Measurements from ENCODE around the gene YRDC.
"Not testable (repeated sequence)": the region's sequence is repeated elsewhere in the genome, so short reads cannot be mapped to it uniquely, and the experiment has no call there.

The YRDC gene

DNA sequence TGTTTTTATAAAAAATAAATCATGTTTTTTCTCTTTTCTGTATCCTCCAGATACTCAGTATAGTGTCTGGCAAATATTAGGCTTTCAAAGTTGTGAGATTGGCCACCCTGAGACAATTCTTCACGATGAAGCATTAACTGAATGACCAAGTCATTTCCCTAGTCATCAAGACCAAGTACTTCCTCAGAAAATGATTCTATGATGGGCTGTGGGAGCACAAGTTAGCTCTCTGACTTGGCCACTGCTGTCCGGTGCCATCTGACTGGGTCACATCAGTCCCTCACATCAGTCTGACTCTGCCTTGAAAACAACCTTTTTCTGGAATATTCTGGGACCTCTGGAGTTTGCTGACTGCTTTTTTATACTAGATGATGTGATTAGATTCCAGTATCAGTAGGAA lies 13.5 kb upstream of the YRDC start:
- DNase-seq (ENCODE audit: low spot score) = no peak

DNA sequence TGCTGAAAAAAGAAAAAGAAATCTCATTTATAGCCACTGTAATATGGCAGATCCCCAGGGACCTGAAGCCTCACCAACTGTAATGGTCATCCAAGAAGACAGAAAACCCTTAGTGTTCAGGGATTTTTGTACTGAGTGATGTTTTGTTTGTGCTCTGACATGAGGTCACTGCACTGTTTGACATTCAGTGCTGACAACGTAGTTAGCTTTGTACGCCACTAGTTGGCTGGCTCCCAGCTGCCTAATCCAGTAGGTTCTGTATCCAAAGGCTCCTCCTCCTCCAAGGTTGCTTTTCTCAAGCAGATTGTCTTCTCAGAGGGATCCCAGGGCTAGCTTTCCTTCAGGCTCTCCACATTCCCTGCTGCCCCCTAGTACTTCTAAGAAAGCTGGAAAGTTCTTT lies 9.5 kb upstream of the YRDC start:
- peak; percentile 42 for DNase-seq (ENCODE audit: low spot score)

DNA sequence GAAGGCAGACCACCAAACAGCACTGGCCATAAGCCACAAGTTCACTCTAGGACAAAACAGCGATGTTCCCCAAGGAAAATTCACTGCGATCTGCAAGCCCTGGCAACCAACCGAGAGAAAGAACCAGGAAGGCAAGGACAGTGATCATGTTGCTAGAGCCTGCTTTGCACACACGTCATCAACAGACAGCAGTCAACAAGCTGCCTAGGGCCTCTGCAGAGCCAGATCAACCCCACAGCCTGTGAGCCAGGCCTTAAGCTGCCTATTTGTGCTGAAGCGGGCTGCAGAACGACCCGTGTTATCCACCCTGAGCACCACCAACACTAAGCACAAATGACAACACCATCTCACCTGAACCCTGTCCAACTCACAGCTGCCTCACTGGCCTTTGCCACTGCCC lies 6.2 kb upstream of the YRDC start:
- DNase-seq (ENCODE audit: low spot score) = no peak

DNA sequence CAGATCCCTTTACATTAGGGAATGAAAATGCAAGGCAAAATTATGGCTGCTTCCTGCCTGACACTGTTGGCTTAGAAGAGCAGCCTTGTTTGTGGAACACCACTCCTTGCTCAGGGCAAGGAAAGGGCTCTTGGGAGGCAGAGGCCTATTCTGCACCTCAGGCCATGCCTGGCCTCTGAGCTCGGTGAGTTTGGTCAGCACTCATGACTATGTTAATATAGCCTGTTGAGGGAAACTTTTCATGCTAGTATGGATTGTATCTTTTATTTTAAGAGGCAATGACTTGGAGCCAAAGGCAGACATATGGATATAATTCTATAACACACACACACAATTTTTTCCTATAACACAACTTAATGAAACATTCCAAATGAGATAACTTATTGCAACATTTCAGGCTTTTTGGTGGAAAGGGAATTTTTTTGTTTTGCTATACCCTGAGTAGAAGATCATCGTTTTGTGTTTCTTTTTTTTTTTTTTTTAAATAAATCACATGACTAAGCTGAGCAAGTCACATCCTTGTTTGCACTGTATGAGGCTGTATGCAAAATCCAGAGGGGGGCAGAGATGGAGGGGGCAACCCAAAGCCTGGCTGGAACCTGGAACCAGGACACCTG lies 5.6 kb upstream of the YRDC start:
- no peak for DNase-seq (ENCODE audit: low spot score)

DNA sequence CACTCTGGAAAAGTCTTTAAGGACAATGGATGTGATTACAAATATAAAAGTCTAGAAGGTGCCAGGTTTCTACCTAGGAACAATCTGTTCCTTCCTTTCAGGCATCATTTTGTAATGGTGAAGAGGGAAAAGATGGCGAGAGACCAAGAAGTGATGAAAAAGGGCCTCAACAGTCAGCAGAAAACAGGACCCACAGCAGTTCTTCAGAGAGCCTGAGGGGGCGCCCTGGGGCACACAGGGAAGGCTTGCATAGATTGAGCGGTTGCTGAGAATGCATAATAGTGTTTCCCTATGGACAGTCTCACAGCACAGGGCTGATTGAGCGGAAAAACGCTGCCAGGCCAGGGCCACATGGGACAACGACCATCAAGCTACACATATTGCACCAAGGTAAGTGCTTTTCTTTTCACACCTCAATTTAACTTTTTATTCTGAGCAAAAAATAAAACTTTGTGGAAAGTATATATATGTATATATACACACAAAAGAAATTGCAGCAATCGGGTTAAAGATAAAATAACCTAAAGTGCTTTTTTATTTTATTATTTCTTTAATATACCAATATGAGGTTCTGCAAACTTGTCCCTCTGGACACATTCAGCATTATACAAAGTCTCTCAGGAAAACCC lies 3.1 kb upstream of the YRDC start:
- peak; percentile 54 for DNase-seq (ENCODE audit: low spot score)

DNA sequence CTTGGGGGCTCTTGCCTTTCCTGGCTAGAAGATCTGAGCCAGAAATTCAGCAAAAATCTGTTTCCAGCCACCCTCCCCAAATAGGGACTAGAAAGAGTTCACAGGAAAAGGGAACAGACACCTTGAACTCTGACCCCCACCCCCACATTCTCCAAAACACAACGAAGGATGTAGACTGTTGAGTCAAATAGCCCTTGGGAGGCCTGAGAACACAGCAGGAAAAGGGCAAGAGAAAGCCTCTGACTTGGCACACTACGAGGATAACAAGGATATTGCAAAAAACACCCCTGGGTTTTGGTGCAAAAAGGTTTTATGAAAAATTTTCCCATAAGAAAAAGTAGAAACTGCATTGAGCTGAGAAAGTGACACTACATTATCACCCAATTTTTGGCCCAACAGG lies 1.9 kb upstream of the YRDC start:
- DNase-seq (ENCODE audit: low spot score) = no peak

DNA sequence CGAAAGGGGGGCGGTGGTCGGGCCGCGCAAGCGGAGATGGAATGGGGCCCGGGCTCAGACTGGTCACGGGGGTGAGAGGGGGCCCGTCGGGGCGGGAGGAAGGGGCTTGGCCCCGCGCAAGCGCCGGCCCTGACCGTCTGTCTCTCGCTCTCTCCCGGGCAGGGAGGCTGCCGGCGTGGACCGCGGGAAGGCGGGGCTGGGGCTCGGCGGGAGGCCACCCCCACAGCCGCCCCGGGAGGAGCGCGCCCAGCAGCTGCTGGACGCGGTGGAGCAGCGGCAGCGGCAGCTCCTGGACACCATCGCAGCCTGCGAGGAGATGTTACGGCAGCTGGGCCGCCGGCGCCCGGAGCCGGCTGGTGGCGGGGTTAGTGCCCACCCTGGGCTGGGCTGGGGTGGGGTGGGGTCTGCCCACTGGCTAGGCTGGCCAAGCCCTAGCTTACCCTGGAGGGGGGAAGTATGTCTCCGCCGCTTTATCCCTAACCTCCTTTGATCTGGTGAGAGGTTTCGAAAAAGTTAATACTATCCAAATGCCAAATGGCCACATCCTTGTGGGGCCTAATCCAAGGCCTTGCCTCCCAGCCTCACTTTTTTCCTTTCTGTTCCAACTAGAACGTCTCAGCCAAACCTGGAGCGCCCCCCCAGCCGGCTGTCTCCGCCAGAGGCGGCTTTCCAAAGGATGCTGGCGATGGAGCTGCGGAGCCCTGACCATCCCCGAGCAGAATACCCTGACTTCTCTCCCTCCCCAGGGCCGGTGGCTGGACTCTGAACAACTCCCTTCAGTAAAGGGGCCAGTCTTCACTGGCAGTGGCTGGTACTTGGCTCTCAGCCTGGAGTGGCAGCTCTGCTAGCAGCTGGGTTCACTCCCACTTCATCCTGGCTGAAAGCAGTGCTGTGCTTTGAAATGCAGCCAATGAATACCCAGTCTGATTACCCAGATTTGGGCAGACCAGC lies 636 bp upstream of the YRDC start:
- peak; percentile 42 for DNase-seq (ENCODE audit: low spot score)

DNA sequence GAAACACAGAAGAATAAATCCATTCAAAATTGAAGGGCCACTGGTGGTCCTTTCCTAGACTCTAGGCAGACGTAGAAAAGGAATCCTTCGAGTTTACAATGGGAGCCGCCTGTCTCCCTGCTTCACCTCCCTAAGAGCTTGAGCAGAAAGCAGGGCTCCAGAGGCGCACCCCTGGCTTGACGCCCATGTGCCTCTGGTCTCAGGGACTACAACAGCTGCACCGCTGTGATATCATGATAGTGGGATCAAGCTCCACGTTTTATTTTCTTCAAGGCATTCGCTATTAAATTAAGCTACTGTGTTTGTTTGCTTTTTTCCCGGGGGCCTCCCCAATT lies 821 bp downstream of the YRDC start:
- DNase-seq (ENCODE audit: low spot score) = no peak

DNA sequence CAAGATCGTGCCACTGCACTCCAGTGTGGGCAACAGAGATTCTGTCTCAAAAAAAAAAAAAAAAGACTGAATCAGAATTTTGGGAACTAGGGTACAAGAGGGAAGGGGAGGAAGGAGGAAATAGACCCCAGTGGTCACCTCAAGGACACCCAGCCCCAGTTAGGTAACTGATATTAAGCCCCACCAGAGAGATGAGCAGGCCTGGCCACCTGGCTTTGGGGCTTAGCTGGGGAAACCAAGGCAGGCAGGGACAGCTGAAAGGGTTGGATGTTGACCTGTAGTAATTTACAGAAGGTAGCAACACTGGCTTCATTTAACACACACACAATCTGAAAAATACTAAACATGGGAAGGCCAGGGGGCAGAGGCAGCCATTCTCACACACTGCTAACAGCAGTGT lies 5.6 kb downstream of the YRDC start:
- no peak for DNase-seq (ENCODE audit: low spot score)

DNA sequence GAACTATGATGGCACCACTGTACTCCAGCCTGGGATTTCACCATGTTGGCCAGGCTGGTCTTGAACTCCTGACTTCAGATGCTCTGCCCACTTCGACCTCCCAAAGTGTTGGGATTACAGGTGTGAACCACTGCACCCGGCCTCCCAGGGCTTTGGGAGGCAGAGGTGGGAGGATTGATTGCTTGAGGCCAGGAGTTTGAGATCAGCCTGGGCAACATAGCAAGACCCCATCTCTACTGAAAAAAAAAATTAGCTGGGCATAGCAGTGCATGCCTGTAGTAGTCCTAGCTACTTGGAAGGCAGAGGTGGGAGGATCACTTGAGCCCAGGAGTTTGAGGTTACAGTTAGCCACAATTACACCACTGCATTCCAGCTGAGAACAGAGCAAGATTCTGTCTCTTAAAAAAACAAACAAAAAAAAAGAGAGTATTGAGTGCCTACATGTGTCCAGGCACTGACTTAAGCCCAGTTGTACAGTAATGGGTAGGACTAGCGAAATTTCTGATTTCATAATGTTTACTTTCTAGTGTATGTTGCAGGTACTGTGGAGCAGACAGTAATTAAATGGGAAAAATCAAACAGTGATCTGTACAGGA lies 10.2 kb downstream of the YRDC start:
- no peak for DNase-seq (ENCODE audit: low spot score)

DNA sequence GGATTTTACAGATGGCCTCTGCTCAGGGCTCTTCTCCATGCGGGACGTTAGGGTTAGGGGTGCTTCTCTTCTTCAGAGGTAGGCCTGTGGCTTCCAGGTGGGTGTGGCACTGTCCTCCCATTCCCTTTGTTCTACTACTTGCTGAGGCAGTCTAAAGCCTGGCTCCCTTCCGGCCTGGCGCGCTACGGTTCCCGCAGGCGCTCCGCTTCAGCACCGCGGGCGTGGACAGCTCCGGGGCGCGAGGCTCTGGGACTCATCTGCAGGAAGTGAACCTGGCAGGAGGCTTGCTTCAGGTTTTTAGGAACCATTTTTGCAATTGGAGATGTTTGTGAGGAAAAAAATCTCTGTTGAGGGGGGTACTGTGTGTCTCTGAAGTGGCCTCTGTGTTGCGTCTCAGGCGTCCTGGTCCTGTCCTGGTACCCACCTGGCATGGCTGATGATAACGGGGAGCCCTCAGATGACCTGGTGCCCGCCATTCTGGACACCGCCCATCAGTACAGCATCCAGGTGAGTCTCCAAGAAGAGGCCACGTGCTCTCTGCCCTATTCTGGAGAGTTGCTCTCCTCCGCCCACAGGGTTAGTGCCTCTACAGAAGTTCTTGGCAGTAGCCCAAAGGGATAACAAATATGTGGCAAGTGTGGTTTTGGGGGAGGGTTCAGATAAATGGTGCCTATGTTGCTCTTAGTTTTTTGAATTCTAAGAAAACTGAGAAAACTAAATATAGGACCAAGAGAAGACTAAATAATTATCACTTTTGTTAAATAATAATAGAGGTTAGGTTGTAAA lies 12.5 kb downstream of the YRDC start:
- DNase-seq (ENCODE audit: low spot score) = no peak

DNA sequence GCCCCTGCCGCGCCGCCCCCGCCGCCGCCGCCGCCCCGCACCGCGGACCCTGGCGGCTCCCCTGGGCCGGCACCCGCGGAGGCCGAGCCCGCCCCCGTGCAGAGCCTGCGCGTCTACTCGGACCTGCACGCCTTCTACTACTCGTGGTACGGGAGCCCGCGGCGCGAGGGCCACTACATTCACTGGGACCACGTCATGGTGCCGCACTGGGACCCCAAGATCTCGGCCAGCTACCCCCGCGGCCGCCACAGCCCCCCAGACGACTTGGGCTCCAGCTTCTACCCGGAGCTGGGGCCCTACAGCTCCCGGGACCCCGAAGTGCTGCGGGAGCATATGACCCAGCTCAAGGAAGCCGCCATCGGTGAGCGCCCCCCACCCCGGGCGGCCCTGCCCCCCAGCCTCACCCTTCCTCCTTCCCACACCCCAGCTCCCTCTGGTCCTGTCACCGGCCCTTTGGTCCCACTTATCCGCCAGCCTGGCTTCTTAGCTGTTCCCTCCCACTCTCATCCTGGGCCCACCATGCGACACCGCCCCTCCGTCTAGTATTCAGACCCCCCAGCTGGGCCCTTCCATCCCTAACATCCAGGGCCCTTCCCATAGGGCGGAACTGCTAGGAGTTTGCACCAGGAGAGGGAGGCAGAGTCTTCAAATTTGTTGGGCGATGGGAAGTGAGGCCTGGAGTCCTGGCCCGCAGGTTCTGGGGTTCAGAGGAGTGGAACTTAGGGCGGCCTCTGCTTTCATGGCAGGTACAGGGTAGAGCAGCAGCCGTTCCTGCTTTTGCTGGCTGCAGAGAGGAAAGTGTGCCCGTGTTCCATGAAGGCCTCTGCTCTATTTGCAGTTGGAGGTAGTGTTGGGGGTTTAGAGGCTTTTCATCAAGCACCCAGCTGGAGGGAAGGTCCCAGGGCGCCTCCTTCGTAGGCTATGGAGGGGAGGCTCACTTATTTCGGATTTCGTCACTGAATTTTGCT lies 13.4 kb downstream of the YRDC start:
- DNase-seq (ENCODE audit: low spot score) = no peak

DNA sequence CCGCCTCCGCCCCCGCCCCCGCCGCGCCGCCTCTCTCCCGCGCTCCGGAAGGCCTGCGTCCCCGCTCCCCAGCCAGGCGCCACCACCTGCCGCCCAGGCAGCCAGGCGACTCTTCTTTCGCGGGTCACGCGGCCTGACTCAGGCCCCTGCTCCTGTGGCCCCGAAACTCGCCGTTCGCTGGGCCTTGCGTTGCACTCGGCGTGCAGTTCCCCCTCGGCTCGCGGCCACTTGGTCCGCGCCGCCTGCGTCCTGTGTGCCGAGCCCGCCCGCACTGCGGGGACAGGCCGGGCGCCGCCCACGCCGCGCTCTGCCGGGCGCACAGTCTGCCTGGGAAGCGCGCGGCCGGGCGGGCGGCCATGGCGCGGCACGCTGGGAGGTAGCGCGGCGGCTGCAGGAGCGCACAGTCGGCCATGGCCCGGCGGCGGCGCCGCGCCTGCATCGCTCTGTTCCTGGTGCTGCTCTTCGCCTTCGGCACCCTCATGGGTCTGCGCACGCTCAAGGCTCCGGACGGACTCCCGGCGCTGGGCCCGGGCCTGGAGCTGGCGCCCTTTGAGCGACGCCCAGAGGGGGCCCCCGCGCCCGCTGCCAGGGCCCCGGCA lies 14.1 kb downstream of the YRDC start, which contains the start of gene MANEAL:
Gene MANEAL, plus strand, starts transcription at position 75 of the 599 bp plus-strand sequence. Its CDS starts 336 bp downstream, at position 411.
- no peak for DNase-seq (ENCODE audit: low spot score)

DNA sequence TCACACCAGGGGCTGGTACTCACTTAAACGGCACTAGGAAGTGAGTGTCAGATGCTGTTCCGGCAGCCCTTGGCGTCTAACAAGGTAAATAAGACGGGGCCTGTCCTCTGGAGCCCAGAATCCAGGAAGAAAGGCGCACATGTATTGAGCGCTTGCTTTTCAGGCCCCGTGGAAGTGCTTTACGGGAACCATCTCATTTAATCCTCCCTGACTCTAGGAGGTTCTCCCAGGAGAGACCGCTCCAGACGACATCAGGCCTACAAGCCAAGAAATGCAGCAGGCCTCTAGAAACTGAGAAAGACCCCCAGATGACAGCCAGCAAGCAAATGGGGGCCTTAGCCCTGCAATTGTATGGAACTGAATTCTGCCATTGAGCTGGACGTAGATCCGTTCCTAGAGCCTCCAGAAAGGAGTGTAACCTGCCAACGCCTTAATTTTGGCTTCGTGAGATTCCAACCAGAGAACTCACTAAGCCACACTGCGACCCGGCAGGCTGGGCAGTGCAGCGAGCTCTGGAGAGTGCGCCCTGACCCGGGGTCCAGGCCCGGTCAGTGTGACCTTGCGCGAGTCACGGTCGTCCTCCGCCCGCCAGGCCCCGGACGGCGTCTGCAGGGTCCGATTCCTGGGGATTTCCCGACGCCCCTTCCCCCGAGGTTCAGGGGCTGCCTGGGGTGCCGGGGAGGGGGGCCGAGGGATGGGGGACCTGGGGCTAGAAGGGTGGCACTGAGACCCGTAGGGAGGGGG lies 14.9 kb downstream of the YRDC start:
- DNase-seq (ENCODE audit: low spot score) = no peak

DNA sequence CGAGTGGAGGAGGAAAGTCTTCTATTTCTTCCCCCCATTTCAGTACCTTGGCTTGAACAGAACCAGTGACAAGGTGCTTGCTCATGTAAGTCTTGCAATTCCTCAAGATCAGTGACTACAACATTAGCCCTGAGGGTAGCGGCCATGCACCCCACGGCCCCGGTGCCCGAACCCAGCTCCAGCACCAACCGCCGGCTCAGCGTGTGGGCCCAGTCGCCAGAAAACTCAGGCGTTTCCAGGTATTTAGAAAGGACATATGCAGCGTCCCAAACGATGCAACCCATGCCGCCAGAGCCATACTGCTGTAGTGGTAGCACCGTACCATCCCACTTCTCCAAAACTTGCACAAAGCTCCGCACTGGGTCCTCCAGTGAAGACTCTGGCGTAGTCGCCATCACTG lies 25.5 kb downstream of the YRDC start:
- DNase-seq (ENCODE audit: low spot score) = no peak

DNA sequence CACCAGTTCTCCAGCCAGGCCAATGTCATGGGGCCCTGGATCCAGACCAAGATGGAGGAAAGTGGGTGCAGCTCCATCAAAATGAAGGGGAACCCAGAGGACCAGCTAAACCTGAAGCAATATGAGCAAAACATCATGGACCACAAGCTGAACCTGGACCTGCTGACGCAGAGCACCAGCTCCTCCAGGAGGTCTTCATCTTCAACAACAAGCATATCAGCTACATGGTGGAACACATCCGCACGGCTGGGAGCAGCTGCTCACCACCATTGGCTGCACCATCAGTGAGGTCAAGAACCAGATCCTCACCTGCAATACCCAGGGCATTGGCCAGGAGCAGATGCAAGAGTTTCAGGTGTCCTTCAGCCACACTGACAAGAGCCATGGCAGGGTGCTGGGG lies 29.4 kb downstream of the YRDC start:
- no peak for DNase-seq (ENCODE audit: low spot score)

DNA sequence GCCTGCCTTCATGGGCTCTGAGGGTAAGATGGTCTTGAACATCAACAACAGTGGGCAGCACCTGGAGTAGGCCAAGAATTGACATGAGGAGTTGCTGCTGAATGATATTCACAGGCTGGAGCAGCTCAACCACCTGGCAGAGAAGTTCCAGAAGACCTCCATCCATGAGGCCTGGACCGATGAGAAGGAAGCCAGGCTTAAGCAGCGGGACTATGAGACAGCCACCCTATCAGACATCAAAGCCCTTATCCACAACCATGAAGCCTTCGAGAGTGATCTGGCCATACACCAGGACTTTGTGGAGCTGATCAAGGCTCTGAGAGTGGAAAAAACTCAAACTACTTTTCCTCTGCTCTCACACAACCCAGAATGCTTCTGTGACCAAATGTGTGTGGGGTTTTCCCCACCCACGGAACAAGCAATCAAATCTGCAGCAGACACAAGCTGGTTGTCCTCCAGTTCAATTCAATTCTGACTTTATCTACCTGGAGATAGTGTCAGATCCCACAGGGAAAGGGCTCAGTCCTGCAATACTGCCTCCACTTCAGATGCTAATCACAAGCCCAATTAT lies 31.0 kb downstream of the YRDC start:
- DNase-seq (ENCODE audit: low spot score) = no peak

DNA sequence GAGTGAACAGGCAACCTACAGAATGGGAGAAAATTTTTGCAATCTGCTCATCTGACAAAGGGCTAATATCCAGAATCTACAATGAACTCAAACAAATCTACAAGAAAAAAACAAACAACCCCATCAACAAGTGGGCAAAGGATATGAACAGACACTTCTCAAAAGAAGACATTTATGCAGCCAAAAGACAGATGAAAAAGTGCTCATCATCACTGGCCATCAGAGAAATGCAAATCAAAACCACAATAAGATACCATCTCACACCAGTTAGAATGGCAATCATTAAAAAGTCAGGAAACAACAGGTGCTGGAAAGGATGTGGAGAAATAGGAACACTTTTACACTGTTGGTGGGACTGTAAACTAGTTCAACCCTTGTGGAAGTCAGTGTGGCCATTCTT lies 36.6 kb downstream of the YRDC start:
- not testable (repeated sequence) for DNase-seq (ENCODE audit: low spot score)

DNA sequence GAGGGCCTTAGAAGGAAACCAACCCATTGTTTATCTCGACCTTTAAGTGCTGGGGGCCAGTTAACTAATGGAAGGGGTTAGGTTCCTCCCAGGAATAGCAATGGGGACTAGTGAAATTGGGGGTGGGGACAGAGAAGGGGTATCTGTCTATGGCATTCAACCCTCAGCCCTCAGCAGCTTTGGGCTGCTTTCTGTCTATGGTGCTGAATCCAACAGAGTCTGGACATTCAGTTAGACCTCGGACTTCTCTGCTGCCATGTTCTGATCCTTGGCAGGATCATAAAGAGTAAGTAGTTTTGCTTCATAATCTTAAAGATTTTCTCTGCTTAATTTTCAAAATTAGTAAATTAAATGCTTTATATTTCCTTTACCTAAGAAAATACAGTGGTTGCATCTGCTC lies 40.5 kb downstream of the YRDC start:
- DNase-seq (ENCODE audit: low spot score) = no peak
